Natural killer cell (primary cell): ENCODE data around the gene H1-8. TPM values are rescaled to one million over a fixed set of nuclear protein-coding genes. Genes with fewer than 3 reads are reported as not detected.
"Not testable (repeated sequence)": the region's sequence is repeated elsewhere in the genome, so short reads cannot be mapped to it uniquely, and the experiment has no call there.

Source experiments
- ATAC-seq, 3 donors: fragments of 150-1000 bp in 2 of 3; fragments of 200-7000 bp in 1 of 3; cut with Tn5 transposase; 1 replicate in 1 of 3; 2 replicates in 2 of 3; pipeline ENCODE4 v1.10.0; 2021; ENCODE audit warnings: mild to moderate bottlenecking in 2 of 3, moderate library complexity in 2 of 3
- DNase-seq, 2 donors: peaks; one replicate each; pipeline versions ENCODE4 v3.0.0 to v3.0.0-alpha.2; 2013 to 2021; ENCODE audit warnings: mixed read lengths in 1 of 2
- H3K27ac ChIP-seq: one replicate; pipeline ENCODE4 v1.5.1; 2013; ENCODE audit warnings: mild to moderate bottlenecking, low read length
- H3K27me3 ChIP-seq: one replicate; pipeline ENCODE4 v1.6.1; 2013; ENCODE audit warnings: low read length; ENCODE audit not compliant: control insufficient read depth, insufficient read depth
- H3K36me3 ChIP-seq: one replicate; pipeline ENCODE4 v1.6.1; 2013; ENCODE audit warnings: low read length; ENCODE audit not compliant: control insufficient read depth, insufficient read depth
- H3K4me1 ChIP-seq: one replicate; pipeline ENCODE4 v1.6.1; 2013; ENCODE audit warnings: low read length; ENCODE audit not compliant: control insufficient read depth, insufficient read depth
- H3K4me3 ChIP-seq: one replicate; pipeline ENCODE4 v1.5.1; 2013; ENCODE audit warnings: low read length
- H3K9me3 ChIP-seq: one replicate; pipeline ENCODE4 v1.6.1; 2013; ENCODE audit warnings: low read length; ENCODE audit not compliant: control insufficient read depth, insufficient read depth
- H3K27ac Mint-ChIP-seq, 2 donors: one replicate each; pipeline ENCODE4 v1.8.0; 2022; ENCODE audit warnings: mild to moderate bottlenecking in 2 of 2, mixed read lengths in 2 of 2, moderate library complexity in 1 of 2
- H3K27me3 Mint-ChIP-seq, 2 donors: one replicate each; pipeline ENCODE4 v1.8.0; 2022; ENCODE audit warnings: low read depth in 2 of 2, mixed read lengths in 2 of 2
- H3K36me3 Mint-ChIP-seq: one replicate; pipeline ENCODE4 v1.8.0; 2022; ENCODE audit warnings: mixed read lengths
- H3K4me1 Mint-ChIP-seq, 2 donors: one replicate each; pipeline ENCODE4 v1.8.0; 2022; ENCODE audit warnings: mixed read lengths in 2 of 2
- H3K4me3 Mint-ChIP-seq: one replicate; pipeline ENCODE4 v1.8.0; 2022; ENCODE audit warnings: mild to moderate bottlenecking, moderate library complexity, mixed read lengths
- H3K9me3 Mint-ChIP-seq, 2 donors: one replicate each; pipeline ENCODE4 v1.8.0; 2022; ENCODE audit warnings: mixed read lengths in 2 of 2
- WGBS: methylation state at CpG from one replicate; pipeline ENCODE4 v1.1.7; 2013; ENCODE audit warnings: missing lambda C conversion rate; ENCODE audit not compliant: insufficient coverage; 5-methylcytosine and 5-hydroxymethylcytosine counted together
- intact Hi-C: fragments of 100-400 bp; cut with micrococcal nuclease; formaldehyde crosslinking; loops from one replicate; pipeline ENCODE4 v1.14.2; 2022
- total RNA-seq, 4 donors: library from RNA; stranded (reverse); fragments of 120-200 nt in 1 of 4; gene quantifications; one replicate each; pipeline versions ENCODE4 v1.2.3 to v1.2.4, GENCODE V29; 2013 to 2022
- TF ChIP-seq, protein P1 (sequence below): fragments of 200-600 bp; IDR thresholded peaks from one replicate; pipeline ENCODE4 v1.8.0; 2022; ENCODE audit warnings: antibody characterized with exemption

The H1-8 gene
- total RNA-seq, 3 donors from 2014 or later (not counting 1 experiment from before 2014, with no cell fraction given) = not detected

DNA sequence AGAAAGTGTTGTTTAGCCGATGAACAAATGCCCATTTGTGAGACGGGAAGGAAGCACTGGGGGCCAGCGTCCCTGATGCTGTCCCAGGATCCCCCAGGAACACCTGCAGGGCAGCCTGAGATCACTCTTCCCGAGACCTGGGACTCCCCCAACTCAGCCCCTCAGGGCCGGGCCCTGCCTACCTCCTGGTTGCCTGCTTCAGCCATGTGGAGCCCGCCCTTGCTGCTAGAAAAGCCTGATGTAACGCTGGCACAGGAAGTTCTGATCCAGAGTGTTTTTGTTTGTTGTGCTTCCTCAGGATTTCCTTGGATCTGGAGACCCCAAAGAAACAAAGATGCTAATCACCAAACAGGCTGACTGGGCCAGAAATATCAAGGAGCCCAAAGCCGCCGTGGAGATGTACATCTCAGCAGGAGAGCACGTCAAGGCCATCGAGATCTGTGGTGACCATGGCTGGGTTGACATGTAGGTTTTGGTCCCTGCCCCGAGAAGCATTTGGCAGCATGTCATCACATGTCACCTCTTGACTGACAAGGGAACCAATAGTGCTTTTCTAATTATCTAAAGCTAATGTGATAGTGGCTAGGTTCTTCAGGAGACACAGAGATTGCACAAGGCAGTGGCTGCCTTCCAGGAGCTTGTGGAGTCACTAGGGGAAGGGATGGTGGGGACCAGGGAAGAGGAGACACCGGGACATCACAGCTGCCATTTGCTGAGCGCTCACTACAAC is 43.2 kb upstream of the H1-8 start:
- H3K27me3 Mint-ChIP-seq, H3K27me3 ChIP-seq, H3K27ac ChIP-seq, H3K27ac Mint-ChIP-seq, H3K4me3 Mint-ChIP-seq, intact Hi-C loops, DNase-seq, H3K36me3 ChIP-seq, H3K36me3 Mint-ChIP-seq, H3K4me3 ChIP-seq, H3K9me3 ChIP-seq, ATAC-seq, H3K9me3 Mint-ChIP-seq: not testable (repeated sequence)
- 99% methylated on average over 12 of the region's 14 CpGs for WGBS
- peaks cover 17% of the 10 kb centered on the region for H3K4me1 ChIP-seq
- H3K4me1 Mint-ChIP-seq = peaks cover 10 to 11% of the 10 kb centered on the region in 2 donors

DNA sequence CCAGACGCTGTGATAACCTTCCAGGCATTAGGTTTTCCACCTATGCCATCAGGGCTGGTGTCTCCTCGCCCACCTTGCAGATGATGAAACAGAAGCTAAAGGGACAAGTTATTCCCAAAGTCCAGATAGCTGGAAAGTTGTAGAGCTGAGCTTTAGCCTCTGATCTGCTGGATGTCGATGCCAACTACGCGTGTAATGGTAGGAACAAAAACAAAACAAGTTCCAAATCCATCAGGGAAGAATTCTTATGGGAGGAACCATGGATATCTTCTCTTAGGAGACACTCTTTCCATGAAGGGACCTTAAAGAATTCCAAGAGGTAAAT is 42.7 kb upstream of the H1-8 start:
- Histone ChIP-seq H3K36me3 (no peaks in the 10 kb centered on the region), H3K4me3 (no peak overlapping the region), H3K9me3 (no peaks in the 10 kb centered on the region), H3K27ac (no peak overlapping the region), H3K27me3 (no peaks in the 10 kb centered on the region), H3K4me1 (peaks cover 17% of the 10 kb centered on the region)
- intact Hi-C loops = no loop called here
- Mint-ChIP-seq H3K27ac (no peak overlapping the region), H3K4me3 (no peak overlapping the region), H3K36me3 (no peaks in the 10 kb centered on the region), H3K9me3 (no peaks in the 10 kb centered on the region), H3K4me1 (peaks cover 10 to 11% of the 10 kb centered on the region in 2 donors), H3K27me3 (peaks cover 0 to 4% of the 10 kb centered on the region in 2 donors)
- DNase-seq = no peak
- ATAC-seq = no peak
- 99% methylated on average over 5 of the region's 5 CpGs for WGBS
- TF ChIP-seq, protein P1, sequence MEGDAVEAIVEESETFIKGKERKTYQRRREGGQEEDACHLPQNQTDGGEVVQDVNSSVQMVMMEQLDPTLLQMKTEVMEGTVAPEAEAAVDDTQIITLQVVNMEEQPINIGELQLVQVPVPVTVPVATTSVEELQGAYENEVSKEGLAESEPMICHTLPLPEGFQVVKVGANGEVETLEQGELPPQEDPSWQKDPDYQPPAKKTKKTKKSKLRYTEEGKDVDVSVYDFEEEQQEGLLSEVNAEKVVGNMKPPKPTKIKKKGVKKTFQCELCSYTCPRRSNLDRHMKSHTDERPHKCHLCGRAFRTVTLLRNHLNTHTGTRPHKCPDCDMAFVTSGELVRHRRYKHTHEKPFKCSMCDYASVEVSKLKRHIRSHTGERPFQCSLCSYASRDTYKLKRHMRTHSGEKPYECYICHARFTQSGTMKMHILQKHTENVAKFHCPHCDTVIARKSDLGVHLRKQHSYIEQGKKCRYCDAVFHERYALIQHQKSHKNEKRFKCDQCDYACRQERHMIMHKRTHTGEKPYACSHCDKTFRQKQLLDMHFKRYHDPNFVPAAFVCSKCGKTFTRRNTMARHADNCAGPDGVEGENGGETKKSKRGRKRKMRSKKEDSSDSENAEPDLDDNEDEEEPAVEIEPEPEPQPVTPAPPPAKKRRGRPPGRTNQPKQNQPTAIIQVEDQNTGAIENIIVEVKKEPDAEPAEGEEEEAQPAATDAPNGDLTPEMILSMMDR = no peak

DNA sequence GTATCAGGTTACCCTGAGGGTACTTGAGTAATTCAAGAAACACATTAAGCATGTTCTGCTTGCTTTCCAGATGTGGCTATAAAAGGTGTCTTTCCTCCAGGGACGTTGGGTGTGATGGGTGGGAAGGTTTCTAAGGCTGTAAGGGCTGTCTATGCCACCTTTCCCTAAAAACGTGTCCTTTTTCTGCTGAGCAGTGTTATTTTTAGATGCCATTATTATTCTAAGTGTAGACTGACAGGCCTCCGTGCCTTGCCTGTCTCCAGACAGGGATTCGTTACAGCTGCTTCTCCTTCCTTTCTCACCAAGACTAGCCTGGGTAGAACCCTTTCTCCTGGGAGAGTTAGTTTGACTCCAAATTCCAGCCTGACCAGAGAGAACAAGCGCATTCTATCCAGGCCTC is 41.3 kb upstream of the H1-8 start:
- no peaks in the 10 kb centered on the region for H3K36me3 Mint-ChIP-seq
- H3K27me3 Mint-ChIP-seq = peaks cover 0 to 4% of the 10 kb centered on the region in 2 donors
- no peak overlapping the region for H3K4me3 ChIP-seq
- no peak for ATAC-seq
- H3K9me3 ChIP-seq = no peaks in the 10 kb centered on the region
- H3K4me1 ChIP-seq = peaks cover 17% of the 10 kb centered on the region
- H3K27ac ChIP-seq = no peak overlapping the region
- 94% methylated on average over 5 of the region's 5 CpGs for WGBS
- H3K36me3 ChIP-seq = no peaks in the 10 kb centered on the region
- H3K4me1 Mint-ChIP-seq = peaks cover 10 to 11% of the 10 kb centered on the region in 2 donors
- no peaks in the 10 kb centered on the region for H3K9me3 Mint-ChIP-seq
- TF ChIP-seq, protein P1 = no peak
- DNase-seq = no peak
- H3K4me3 Mint-ChIP-seq = no peak overlapping the region
- no peak overlapping the region for H3K27ac Mint-ChIP-seq
- intact Hi-C loops = no loop called here
- H3K27me3 ChIP-seq = no peaks in the 10 kb centered on the region

DNA sequence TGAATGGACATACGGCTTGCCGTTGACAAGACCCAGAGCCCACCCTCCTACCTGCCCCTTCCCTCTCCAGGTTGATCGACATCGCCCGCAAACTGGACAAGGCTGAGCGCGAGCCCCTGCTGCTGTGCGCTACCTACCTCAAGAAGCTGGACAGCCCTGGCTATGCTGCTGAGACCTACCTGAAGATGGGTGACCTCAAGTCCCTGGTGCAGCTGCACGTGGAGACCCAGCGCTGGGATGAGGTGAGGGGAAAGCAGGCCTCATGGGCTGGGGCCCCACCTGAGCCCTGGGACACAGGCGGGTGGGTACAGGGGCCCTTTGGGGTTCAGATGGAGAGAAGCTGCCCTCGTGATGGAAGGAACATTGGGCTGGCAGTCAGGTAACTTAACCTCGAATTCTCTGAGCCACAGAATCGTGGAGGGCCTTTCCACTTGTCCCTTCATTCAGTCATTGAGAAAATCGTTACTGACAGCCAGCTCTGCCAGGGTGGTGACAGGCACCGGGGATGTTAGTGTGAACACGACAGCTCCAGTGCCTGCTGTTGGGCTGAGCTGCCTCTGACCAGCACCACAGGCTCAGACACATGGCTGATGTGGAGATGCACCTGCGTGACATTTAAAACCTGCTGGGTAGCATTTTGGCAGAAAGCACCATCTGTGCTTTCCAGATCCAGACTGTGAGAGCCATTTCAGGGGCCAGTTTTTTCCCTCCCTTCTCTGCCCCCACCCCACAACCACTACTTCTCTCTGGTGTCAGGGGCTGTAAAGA is 40.1 kb upstream of the H1-8 start:
- Histone ChIP-seq H3K27ac (no peak overlapping the region), H3K36me3 (no peaks in the 10 kb centered on the region), H3K9me3 (no peaks in the 10 kb centered on the region), H3K27me3 (no peaks in the 10 kb centered on the region), H3K4me1 (peaks cover 20% of the 10 kb centered on the region), H3K4me3 (no peak overlapping the region)
- no peaks in the 10 kb centered on the region for H3K36me3 Mint-ChIP-seq
- no peaks in the 10 kb centered on the region for H3K9me3 Mint-ChIP-seq
- no peak overlapping the region for H3K4me3 Mint-ChIP-seq
- peaks cover 0 to 4% of the 10 kb centered on the region in 2 donors for H3K27me3 Mint-ChIP-seq
- H3K4me1 Mint-ChIP-seq = peaks cover 10 to 11% of the 10 kb centered on the region in 2 donors
- no peak overlapping the region for H3K27ac Mint-ChIP-seq
- ATAC-seq (no peak), DNase-seq (no peak)
- WGBS = 96% methylated on average over 18 of the region's 18 CpGs
- TF ChIP-seq, protein P1 = no peak
- intact Hi-C loops = no loop called here
